Activated CD4-positive, alpha-beta T cell treated with anti-CD3 and anti-CD28 coated beads, Interleukin-2, amount 50 U/mL, for 1 hour (primary cell): ENCODE results near the gene SDHAF1.
"Not testable (repeated sequence)": the region's sequence is repeated elsewhere in the genome, so short reads cannot be mapped to it uniquely, and the experiment has no call there.

ENCODE experiments used
- DNase-seq: peaks from one replicate; pipeline ENCODE4 v3.0.0-alpha.2; 2020

Gene SDHAF1, protein sequence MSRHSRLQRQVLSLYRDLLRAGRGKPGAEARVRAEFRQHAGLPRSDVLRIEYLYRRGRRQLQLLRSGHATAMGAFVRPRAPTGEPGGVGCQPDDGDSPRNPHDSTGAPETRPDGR

DNA sequence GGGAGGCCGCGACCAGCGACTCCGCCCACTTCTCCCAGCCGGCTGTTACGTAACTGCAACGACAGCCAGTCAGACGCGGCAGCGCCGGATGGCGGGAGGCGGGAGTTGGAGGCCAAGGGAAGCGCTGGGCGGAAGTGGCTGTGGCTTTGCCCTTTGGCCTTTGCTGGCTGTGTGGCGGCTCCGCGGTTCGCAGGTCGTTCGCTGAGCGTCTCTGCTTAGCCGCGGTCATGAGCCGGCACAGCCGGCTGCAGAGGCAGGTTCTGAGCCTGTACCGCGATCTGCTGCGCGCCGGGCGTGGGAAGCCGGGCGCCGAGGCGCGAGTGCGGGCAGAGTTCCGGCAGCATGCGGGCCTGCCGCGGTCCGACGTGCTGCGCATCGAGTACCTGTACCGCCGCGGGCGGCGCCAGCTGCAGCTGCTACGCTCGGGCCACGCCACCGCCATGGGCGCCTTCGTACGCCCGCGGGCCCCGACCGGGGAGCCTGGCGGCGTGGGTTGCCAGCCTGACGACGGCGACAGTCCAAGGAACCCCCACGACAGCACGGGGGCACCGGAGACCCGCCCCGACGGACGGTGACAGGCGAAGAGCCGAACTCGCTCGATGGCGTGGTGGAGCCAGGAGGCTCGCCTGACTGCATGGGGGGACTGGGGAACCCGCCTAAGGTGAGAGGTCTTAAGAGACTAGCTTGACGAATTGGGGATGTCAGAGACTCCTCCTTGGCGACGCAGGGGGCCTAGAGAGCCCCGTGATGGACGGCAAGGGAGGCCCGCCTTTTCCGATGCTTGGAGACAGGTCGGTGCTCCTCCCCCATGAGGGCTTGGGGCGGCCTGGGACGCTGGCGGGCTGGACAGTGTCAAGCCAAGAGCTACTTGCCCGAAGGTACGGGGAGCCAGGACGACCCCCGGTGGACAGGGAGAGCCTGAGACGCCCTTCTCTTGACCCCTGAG lies at the start of gene SDHAF1:
Gene SDHAF1, plus strand, starts transcription at position 141 of the 946 bp plus-strand sequence. Its CDS starts 87 bp downstream, at position 228.
- peak; percentile 91 for DNase-seq

DNA sequence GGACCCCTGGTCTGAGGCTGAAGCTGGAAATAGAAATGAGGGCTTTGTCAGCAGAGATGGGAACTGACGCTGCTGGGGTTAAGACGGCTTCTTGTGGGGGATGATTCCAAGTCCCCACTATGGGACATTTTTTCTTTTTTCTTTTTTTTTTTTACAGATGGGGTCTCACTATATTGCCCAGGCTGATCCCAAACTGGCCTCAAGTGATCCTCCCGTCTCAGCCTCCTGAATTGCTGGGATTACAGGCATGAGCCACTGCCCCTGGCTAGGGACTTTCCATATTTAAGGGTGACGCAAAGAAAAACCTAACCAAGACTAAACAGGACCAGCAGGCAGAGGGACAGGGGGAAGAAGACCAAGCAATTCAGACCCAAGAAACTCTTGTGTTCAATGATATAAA lies 48.8 kb upstream of the SDHAF1 start:
- DNase-seq, result no peak

DNA sequence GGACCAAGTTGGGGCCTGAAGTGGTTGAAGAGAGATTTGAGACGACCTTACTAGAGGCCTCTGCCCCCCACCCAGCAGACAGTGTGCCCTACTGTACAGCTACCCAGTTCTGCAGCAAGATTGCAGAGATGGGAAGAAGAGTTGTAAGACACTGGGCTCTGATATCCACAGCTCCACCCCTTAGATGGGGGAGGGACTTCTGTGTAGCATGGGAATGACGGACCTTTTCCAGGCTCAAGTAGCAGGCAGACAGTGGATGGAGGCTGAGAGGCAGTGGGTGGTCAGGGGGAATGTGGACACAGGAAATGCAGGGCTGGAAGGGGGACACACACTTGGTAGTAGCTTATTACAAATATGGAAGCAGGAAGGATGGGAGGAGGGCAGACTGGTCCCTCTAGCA lies 45.9 kb upstream of the SDHAF1 start:
- DNase-seq, result no peak

DNA sequence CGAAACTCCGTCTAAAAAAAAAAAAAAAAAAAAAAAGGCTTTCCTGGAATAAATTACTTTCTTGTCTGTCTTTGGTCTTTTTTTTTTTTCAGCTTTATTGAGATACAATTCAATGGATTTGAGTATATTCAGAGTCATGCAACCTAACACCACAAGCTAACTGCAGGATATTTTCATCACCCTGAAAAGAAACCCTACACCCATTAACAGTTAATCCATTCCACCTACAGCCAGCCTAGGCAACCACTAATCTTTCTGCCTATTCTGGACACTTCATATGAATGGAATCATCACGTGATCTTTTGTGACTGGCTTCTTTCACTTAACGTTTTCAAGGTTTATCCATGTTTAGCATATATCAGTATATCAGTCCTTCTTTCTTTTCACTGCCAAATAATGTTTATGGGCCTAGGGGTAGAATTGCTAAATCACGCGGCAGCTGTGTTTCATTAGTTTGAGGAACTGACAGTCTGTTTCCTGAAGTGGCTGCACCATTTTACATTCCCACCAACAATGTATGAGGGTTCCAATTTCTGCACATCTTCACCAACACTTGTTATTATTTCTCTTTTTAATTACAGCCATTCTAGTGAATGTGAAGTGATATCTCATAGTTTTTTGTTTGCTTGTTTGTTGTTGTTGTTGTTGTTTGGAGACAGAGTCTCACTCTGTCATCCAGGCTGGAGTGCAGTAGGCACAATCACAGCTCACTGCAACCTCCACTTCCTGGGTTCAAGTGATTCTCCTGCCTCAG lies 38.9 kb upstream of the SDHAF1 start:
- no peak for DNase-seq

DNA sequence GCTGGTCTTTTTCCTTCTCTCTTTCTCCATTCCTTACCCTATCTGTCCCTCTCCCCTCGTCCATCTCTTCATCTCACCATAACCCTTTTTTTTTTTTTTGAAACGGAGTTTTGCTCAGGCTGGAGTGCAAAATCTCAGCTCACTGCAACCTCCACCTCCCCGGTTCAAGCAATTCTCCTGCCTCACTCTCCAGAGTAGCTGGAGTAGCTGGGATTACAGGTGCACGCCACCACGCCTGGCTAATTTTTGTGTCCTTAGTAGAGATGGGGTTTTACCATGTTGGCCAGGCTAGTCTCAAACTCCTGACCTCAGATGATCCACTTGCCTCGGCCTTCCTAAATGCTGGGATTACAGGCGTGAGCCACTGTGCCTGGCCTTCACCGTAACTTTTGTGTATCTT lies 37.6 kb upstream of the SDHAF1 start:
- not testable (repeated sequence) for DNase-seq

DNA sequence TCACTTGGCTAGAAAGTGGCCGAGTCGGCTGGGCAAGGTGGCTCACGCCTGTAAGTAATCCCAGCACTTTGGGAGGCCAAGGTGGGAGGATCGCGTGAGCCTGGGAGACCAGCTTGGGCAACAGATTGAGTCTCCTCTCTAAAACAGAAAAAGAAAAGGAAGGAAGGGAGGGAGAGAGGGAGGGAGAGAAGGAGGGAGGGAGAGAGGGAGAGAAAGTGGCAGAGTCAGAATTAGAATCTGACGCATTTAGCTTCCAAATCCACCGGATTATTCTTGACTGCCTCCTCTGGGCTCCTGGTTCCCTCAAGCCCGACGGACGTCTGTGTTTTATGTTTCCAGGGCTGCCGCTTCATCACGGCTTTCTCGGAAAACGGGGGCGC lies 36.3 kb upstream of the SDHAF1 start:
- no peak for DNase-seq

DNA sequence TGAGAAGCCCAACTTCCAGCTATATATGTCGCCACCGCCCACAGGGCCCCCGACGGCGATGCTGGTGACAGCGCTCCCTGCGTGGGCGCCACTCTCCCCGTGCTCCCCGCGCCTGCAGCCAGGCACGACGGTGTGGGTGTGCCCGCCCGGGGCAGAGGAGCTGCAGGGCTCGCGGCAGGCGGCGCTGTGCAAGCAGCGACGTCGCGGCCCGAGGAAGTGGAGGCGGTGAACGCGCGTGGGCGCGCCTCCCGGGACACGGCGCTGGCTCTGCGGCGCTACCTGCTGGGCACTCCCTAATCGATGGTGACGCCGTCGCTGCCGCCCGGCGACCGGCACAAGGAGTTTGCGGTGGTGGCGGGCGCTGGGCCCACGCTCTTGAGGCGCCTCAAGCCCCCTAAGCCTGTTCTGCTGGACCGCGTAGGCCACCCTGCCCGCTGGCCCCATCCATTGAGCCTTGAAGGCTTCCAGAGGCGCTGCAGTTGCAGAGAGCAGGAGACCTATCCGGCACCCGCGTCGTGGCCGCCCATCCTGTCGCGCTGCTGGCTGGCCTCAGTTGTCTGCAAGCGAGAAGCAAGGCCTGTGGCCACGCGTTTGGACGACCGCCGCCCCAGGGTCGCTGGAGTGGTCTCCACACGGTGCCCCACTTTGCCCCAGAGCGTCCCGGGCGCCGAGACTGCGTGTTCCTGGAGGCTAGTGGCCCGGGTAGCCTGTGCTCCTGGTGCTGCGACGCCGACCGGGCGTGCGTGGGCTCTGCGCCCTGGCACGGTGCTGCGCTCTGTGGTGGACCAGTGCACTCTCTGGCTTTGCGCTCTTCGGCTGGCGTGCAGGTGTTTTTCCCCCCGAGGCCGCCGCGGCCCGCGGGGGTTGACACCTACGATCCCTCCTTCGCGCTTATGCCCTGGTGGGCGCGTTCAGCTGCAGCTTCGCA lies 35.7 kb upstream of the SDHAF1 start:
- peak; percentile 84 for DNase-seq

DNA sequence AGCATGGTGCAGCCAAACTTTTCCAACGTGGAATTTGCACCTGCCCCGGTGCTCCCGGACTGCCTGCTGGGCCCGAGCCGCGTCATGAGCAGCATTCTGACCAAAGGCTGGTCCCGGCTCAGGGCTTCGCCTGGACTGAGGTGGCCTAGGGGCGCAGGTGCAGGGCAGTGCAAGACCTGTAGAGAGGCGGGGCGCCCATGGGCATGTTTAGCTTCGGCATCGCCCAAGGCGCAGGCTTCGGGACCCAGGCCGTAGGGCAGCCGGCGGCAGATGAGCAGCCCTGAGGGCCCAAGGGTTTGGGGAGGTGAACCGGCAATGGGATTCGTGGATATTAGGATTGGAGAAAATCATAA lies 35.0 kb upstream of the SDHAF1 start:
- no peak for DNase-seq

DNA sequence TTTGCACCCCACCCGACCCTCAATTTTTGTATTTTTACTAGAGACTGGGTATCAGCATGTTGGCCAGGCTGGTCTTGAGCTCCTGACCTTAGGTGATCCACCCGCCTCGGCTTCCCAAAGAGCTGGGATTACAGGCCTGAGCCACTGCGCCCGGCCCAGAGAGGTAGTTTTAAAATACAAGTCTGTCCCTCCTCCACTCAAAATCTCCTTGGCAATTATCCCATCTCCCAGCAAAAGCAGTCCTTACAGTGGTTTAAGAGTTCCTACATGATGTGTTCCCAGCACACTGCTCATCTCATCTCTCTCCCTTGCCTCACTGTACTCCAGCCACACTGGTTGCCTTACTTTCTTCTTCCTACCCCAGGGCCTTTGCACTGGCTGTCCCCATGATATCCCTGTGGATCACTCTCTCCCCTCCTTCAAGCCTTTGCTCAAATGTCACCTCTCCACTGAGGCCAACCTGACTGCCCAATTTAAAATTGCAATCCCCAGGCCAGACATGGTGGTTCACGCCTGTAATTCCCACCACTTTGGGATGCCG lies 34.5 kb upstream of the SDHAF1 start:
- DNase-seq, result no peak

DNA sequence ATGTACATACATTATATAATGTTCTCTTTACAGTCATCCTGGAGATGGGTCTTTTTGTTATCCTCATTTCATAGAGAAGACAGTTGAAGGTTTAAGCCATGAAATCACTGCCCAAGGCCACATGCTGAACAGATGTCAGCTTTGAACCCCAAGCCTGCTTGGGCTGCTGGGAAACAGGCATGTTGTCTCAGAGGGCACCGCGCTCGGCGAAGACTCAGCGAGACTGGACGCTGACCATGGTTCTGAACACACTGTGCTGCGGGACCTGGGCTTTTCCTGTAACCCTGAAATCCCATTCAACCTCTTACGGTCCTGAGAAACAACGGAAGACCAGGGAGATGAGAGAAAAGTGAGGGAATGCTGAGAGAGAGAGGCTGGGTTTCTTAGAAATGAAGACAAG lies 31.5 kb upstream of the SDHAF1 start:
- peak; percentile 44 for DNase-seq

DNA sequence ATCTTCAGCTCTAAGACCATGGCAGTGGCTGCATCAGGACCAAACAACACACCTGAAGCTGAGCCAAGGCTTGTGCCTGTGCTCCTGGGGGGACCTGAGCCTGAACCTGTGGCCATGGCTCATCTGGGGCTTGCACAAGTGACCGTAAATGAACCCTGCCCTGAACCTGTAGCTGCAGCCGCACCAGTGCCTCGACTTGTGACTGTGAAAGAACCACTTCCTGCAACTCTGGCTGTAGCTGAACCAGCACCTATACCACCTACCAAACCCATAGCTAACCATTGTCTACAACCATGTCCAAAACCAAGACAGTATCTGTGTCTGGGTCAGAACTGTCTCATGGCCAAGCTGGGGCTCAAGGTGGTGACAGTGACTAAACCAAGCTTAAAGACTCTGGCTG lies 28.2 kb upstream of the SDHAF1 start:
- no peak for DNase-seq

DNA sequence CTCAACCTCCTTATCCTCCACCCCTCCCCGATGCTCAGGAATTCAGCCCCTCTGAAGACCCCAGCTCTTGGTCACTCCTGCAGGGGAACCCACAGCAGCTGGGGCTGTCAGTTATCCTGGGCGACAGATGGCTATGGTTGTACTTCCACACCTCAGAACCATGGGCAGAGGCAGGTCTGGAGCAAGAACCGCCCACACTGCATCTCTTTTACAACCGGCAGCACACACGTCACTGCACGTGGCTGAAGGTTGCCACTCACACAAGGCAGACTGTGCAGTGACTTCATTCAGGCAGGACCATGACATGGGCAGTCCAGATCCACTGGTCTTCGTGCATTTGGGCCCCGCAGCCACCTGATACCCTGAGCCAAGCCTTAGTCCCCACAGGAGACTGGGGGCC lies 21.5 kb upstream of the SDHAF1 start:
- DNase-seq, result no peak

DNA sequence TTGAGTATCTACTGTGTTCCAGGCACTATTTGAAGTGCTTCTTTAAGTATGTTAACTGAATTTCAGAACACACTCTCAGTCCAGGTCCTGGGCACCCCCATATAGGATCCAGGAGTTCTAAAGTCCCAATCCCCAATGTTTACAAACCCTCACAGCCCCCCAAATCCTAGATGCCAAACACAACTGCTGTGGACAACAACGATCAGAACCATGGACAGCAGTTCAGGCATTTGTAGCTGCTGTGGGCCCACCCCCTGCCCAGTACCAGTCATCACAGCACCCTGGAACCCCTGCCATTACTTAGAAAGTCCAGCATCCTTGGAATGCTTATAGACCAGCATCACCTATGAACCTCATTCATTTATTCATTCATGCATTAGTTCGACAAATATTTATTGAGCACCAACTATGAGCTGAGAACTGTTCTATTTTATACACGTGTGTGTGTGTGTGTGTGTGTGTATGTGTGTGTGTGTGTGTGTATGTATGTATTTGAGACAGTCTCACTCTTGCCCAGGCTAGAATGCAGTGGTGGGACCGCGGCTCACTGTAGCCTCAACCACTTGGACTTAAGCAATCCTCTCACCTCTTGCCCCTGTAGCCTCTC lies 19.3 kb upstream of the SDHAF1 start:
- DNase-seq, result no peak

DNA sequence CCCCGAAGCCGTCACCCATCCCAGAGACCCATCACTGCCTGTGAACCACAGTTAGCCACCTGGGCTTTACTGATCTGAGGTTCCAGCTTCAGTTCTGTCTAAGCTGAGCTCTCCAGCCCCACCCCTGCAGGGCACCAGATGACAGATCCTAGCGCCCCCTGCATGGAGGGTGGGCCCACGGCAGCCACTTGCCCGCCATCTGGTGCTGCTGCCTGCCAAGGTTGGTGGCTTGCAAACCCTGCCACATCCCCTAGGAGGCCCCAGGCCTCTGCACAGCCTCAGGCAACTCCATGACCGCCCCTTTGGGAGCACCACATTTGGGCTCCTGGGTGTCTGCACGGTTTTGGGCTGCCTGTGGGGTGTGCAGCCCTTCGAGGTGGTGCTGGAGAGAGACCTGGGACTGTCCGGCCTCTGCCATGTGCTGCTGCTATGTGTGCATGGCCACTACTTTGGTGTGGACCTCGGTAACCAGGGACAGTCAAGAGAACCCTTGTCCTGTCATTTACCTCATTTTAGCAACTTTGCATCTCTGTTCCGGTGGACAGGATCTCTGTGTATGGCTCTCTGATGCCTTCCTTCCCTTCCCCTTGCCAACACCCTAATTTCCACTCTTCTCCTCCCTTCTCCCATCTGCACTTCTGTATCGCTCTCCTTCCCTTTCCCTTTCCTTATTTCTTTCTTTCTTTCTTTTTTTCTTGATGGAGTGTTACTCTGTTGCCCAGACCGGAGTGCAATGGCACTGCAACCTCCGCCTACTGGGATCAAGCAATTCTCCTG lies 17.4 kb upstream of the SDHAF1 start:
- DNase-seq, result no peak

DNA sequence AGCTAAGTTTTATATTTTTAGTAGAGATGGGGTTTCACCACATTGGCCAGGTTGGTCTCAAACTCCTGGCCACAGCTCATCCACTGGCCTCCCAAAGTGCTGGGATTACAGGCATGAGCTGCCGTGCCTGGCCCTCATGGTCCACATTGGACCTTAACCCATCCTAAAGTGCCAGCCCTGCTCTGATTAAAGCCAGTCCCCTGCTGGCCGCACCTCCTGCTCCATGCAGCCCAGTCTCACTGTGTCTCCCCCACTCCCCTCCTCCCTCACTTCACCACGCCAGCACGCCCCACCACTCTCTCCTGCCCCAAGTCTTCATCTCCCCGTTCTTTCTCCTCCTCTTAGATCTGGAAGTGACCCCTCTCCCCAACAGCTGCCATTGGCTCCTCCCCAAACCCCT lies 16.7 kb upstream of the SDHAF1 start:
- DNase-seq, result no peak

DNA sequence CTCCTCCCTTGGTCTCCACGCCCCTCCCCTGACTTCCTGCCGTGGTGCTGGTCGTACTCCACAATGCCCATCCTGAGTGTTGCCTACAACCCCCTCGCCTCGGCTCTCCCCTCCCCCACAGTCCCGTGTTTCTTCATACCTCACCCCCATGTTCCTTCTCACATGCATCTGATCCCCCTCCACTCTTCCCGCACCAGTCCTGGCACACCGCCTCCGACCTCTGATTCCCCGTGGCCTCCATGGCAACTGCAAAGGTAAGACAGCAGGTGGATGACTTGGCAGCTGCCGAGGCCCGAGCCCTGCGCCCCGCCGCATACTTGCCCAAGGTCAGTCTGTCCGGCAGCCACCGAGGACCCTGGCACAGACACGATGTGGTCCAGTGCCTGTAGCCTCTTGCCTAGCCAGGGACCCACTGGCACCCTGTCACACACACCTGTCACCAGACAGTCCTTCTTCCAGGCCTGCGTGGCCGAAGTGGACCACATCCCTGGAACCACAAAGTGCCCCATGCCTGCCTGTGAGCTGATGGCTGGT lies 16.1 kb upstream of the SDHAF1 start:
- no peak for DNase-seq

DNA sequence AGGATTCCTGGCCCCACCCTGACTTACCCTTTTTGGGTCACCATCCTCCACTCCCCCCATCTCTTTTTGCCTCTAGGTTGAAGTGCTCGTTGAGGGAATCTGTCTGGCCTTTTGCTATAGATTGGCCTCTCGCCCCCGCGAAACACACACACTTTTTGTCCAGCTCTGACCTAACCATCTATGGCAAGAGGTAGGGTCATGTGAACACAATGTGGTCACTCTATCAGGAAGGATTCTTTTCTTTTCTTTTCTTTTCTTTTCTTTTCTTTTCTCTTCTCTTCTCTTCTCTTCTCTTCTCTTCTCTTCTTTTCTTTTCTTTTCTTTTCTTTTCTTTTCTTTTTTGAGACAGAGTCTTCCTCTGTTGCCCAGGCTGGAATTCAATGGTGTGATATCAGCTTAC lies 14.0 kb upstream of the SDHAF1 start:
- DNase-seq, result not testable (repeated sequence)

DNA sequence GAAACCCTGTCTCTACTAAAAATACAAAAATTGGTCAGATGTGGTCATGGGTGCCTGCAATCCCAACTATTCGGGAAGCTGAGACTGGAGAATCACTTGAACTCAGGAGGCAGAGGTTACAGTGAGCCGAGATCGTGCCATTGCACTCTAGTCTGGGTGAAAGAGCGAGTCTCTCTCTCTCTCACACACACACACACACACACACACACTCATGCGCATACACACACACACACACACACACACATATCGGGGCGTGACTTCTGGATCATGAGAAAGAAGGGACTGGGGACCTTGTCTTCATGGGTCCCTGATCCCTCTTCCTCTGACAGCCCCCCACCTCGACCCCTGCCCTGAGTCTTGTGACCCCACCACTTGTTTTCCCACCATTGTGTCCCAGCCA lies 11.8 kb upstream of the SDHAF1 start:
- no peak for DNase-seq

DNA sequence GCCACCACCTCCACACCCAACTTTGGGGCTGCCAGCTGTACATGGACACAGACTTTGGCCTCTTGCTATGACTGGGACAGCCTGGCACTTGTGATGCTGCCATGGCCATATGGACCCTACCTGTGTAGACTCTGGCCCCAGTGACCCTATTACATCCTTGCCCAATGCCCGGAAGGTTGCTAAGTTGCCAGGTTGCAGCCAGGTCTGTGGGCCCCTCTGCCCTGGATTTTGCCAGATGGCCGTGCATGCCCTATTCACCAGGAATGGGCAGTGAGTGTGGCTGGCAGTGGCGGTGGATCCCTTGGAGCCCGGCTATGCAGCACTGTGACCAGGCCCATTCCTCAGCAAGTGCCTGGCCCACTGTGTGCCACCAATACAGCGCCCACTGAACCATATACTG lies 8.9 kb upstream of the SDHAF1 start:
- no peak for DNase-seq

DNA sequence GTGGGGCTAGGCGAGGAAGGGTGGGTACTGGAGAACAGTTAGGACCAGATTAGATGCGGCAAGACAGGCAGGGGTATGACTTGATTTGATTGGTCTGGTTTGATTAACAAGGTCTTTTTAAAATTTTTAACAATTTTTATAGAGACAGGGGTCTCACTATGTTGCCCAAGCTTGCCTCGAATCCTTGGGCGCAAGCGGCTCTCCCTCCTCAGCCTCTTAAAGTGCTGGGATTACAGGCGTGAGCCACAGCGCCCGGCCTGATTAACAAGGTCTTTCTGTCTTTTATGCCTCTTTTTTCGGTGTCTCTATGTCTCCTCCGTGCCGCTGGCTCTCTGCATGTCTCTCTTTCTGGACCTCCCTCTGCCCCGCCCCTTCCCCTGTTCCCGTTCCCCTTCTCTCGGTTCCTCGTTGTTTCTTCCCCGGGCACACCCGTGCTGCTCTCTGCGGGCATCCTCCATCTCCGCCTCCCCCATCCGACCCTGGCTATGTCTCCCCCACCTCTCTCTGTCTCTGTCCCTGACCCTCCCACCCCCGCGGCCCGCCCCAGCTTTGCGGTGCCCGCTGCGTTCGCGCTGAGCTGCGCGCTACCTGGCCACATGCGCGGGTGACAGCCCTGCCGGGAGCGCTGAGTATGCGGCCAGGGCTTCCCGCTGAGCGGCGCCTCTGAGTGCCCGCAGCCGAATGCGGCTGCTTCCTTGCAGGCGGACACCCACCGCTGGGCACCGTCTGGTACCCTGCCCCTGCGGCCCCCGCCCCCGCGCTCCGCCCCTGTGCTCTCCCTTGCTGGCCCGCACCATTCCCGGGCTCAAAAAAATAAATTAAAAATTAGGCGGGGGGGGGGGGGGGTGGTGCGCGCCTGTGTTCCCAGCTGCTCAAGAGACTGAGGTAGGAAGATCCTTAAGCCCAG lies 8.1 kb upstream of the SDHAF1 start:
- DNase-seq, result no peak
